GM20431 (cell line): ENCODE results near the gene ULK3.
"Not testable (repeated sequence)": the region's sequence is repeated elsewhere in the genome, so short reads cannot be mapped to it uniquely, and the experiment has no call there.

ENCODE experiments used
- in situ Hi-C: fragments of 300-500 bp; cut with MseI, MboI; formaldehyde crosslinking; loops from one replicate; pipeline ENCODE4 v1.15.0; 2020; ENCODE audit warnings: low sequenced_read_pairs; ENCODE audit not compliant: unreplicated experiment

ULK3 gene, protein sequence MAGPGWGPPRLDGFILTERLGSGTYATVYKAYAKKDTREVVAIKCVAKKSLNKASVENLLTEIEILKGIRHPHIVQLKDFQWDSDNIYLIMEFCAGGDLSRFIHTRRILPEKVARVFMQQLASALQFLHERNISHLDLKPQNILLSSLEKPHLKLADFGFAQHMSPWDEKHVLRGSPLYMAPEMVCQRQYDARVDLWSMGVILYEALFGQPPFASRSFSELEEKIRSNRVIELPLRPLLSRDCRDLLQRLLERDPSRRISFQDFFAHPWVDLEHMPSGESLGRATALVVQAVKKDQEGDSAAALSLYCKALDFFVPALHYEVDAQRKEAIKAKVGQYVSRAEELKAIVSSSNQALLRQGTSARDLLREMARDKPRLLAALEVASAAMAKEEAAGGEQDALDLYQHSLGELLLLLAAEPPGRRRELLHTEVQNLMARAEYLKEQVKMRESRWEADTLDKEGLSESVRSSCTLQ

DNA sequence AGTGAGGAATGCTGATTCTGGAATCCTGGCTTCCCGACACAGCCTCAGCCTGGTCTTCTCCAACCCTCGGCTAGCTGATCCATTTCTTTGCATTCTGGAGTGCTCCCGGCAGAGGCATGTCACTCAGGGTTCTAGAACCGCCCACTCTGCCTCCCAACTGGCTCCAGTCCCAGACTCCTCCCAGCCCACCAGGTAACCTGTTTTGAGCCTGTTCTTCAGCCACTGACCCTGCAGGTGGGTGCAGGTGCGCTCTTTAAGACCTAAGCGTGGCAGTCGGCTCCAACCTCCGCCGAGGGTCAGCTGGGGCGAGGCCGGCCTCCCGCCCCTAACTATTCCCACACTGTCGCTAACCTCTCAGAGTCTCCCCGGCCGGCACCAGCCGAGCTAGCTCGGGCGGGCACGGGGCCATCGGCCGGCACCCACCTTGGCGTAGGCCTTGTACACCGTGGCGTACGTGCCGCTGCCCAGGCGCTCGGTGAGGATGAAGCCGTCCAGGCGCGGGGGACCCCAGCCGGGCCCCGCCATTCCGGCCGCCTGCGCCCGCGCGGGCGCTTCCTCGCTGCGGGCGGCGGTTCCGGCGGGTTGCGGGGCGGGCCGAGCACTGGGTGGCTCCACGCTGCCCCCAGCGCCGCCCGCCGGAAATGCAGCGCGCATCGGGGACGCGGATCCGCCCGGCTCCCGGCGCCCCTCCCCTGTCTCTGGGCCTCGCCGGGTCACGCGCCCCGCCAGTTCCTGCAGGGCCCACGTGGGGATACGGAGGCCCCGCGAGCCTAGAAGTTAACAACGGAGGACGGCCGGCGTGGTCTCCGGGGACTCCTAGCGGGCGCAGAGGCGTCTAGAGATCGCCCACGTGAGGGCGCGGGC, at the start of gene ULK3:
Gene ULK3, minus strand, starts transcription at position 576 of the 864 bp plus-strand sequence. Its CDS starts 51 bp downstream, at position 525.
- in situ Hi-C loops = loop anchor here (10.0 kb wide), 1 partner anchor 62 kb away; the partner anchor contains the start of gene FAM219B

DNA sequence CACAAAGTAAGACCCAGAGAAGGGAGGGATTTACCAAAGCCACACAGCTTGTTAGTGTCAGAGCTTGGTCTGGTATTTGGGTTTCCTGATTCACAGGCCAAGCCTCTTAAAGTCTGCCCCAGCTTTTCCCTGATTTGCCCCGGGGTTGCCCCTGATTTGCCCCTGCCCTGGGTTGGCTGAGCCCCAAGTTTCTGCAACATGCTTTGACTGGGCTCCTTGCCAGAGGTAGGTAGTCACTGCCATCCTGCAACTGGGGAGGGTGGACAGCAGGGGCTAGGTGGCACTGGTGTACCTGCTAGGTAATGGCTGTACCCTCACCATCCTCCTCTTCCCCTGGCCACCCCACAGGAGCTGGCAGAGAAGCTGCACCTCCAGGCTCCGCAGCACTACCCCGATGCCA, 49.4 kb upstream of the ULK3 start:
- in situ Hi-C loops = no loop called here

DNA sequence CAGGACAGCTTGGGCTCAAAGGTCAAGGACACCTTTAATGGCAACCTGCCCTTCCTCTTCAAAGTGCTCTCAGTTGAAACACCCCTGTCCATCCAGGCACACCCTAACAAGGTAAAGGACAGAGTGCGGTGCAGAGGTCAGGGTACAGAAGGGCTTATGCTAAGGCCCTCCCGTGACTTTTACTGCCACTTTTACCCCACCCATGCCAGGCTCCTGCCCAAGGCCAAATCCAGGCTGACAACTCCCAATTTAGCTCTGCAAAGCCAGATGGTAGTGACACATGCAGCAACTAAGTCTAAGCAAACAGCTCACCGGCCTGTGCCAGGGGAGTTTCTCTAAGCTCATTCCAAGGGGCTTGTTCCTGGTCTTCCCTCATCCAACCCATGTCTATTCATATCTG, 48.5 kb upstream of the ULK3 start:
- in situ Hi-C loops = no loop called here

DNA sequence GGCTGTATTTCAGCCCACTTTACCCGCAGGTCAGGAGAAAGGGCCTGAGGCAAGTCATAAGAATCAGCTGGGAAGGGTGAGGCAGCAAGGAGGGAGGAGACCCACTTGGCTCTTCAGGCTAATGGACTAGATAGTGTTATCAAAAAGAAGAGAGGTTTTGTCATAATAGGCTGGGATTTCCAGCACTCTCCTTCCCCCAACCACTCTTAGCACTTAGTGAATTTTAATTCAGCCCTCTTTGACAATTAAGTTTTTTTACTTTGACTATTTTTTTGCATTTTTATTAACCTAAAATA, 47.7 kb upstream of the ULK3 start:
- in situ Hi-C loops = no loop called here

DNA sequence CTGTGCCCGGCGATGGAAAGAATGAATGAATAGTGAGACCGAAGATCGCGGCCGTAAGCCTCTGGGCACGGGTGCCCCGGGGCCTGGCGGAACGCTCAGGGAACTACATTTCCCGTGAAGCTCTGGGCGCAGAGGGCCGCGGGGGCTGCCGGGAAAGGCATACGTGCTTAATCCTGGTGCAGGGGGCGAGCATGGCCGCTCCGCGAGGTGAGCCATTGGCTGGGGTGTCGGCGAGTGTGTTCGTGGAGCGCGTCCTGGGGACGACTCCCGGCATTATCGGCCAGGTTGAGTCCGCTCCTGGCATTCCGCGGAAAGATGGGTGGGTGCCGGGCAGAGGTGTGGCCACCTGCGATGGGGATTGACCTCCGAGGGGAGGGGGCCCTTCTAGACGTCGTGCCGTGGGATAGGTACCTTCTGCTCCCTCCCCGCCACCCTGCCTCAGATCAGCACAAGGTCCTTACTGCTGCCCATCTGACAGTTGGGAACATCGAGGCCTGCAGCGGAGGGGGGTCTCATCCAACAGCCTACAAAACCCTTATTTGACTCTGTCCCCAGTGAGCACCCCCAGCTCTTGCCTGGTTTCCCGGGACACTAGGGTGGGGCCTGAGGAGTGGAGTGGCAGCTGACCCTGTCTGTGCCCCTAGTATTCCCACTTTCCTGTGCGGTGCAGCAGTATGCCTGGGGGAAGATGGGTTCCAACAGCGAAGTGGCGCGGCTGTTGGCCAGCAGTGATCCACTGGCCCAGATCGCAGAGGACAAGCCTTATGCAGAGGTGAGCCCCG, 47.1 kb upstream of the ULK3 start, which contains the start of gene MPI:
Gene MPI, plus strand, starts transcription at position 160 of the 782 bp plus-strand sequence. Its CDS starts 32 bp downstream, at position 192.
- in situ Hi-C loops = no loop called here

DNA sequence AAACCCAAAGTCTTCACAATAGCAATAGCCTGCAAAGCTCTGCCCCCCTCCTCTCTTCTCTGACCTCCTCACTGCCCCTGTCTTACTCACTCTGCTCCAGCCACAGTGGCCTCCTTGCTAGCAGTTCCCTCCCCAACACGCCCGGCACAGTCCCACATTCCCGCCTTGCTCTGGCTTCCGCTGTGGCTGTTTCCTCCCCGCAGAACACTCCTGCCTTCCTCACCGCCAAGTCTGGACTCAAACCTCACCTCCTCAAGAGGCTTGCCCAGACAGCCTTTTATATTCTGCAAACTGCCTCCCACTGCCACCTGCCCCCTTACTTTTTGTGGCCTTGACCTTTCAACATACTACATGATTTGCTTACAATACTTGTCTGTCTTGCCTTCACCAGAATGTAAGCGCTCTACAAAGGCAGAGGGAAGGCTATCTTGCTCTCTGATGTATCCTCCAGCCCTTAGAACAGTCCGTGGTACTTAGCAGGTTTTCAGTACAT, 46.5 kb upstream of the ULK3 start:
- in situ Hi-C loops = no loop called here

DNA sequence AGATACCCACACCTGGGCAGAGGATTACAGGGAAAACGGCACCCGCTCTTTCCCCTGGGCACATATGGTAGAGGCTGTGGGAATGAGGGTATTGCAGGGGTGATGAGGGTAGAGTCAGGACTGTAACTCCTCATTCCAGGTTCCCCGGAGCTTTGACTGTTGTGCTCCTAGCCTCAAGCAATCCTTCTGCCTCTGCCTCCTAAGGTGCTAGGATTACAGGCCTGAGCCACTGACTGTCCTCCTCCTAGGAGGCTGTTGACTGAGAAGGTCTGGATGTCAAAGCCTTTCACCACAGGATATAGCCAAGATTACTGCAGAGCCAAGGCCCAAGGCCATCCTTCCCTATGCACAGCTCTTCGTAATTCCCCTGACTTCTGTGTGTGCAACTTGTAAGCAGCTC, 45.8 kb upstream of the ULK3 start:
- in situ Hi-C loops = no loop called here

DNA sequence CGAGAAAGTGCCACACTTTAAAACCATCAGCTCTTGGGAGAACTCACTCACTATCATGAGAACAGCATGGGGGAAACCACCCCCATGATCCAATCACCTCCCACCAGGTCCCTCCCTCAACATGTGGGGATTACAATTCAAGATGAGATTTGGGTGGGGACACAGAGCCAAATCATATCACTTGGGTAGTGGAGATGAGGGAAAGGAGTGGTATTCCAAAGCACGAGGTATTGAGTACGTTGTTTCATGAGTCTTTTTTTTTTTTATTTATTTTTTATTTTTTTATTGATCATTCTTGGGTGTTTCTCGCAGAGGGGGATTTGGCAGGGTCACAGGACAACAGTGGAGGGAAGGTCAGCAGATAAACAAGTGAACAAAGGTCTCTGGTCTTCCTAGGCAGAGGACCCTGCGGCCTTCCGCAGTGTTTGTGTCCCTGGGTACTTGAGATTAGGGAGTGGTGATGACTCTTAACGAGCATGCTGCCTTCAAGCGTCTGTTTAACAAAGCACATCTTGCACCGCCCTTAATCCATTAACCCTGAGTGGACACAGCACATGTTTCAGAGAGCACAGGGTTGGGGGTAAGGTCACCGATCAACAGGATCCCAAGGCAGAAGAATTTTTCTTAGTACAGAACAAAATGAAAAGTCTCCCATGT, 44.7 kb upstream of the ULK3 start:
- in situ Hi-C loops = not testable (repeated sequence)

DNA sequence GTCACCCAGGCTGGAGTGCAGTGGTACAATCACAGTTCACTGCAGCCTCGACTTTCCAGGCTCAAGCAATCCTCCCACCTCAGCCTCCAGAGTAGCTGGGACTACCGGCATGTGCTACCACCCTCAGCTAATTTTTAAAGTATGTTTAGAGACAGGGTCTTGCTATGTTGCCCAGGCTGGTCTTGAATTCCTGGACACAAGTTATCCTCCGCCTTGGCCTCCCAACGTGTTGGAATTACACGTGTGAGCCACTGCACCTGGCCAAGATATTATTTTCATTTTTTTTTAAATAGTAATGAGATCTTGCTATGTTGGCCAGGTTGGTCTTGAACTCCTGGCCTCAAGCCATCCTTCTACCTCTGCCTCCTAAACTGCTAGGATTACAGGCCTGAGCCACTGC, 42.5 kb upstream of the ULK3 start:
- in situ Hi-C loops = no loop called here

DNA sequence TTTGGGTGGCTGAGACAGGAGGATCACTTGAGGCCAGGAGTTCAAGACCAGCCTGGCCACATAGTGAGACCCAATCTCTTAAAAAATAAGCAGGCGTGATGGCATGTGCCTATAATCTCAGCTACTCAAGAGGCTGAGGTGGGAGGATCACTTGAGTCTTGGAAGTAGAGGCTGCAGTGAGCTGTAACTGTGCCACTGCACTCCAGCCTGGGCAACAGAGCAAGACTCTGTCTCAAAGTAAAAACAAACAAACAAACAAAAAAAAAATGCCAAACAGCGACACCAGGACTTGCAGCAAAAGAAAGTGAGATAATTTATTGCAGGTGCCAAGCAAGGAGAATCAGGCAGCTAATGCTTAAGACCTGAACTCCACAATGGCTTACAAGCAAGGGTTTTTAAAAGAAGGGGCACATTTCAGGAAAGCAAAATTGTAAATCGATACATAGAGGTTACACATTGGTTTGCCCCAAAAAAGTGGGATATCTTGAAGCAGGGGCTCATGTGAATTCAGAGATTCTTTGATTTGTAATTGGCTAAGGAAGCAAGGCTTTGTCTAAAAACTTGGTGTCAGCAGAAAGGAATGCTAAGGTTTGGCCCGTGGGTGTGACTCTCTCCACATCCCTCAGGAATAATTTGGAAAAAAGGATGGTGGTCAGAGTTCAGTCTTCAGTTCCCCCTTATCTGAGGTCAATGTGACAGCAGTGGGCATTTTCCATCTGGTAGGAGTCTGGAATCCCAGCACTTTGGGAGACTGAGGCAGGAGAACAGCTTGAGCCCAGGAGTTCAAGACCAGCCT, 41.7 kb upstream of the ULK3 start:
- in situ Hi-C loops = no loop called here

DNA sequence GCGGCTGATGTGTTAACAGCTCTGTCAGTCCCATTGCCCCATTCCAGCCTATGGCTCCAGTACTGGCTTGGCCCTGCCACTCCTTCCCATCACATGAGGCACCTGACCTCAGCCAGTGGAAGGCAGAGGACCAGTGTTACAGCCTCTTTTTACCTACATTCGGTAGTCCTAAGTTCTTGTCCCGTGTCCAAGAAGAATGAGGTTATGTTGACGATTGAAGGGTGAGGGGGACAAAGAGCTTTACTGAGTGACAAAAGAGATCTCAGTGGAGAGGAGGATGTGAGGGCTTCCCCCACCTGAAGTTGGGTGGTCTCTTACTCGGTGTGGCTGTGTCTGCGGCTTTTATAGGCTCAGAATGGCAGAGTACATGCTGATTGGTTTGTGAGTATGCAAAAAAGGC, 39.6 kb upstream of the ULK3 start:
- in situ Hi-C loops = no loop called here

DNA sequence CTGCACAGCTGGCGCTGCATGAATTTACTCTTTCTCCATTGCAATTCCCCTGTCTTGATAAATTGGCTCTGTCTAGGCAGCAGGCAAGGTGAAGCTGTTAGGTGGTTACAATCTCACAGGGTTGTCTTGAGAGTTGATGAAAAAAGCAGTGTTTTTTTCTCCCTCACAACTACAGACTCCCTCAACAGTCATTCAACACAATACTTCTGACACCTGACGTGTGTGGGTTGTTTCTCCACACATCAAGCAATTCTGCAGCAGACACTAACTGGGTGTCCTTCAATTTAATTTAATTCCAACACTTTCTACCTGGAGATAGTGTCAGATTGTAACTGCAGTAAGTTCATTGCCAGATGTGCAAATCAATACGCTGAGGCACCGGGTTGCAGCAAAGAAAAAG, 35.3 kb upstream of the ULK3 start:
- in situ Hi-C loops = no loop called here

DNA sequence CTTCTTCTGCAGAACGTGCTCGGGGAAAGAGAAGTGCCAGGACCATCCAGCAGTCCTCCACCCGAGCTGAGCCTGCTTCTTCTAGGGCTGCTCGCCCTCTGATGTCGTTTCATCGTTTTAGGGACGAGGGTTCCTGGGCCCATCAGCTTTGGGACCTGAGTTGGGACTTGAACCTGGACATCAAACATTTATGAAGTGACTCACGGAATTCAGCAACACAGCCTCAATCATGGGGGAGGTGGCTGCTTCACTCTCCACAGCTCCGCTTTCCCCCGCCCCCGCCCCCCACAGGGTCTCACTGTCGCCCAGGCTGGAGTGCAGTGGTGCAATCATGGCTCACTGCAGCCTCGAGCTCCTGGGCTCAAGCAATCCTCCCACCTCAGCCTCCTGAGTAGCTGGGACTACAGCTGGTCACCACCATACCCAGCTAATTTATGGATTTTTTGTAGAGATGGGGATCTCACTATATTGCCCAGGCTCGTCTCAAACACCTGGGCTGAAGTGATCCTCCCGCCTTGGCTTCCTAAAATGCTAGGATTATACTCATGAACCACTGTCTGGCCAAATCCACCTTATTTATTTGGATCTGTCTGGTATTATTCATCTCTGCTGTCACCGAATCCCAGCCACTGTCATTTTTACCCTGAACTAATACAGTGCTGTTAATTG, 30.9 kb upstream of the ULK3 start:
- in situ Hi-C loops = no loop called here

DNA sequence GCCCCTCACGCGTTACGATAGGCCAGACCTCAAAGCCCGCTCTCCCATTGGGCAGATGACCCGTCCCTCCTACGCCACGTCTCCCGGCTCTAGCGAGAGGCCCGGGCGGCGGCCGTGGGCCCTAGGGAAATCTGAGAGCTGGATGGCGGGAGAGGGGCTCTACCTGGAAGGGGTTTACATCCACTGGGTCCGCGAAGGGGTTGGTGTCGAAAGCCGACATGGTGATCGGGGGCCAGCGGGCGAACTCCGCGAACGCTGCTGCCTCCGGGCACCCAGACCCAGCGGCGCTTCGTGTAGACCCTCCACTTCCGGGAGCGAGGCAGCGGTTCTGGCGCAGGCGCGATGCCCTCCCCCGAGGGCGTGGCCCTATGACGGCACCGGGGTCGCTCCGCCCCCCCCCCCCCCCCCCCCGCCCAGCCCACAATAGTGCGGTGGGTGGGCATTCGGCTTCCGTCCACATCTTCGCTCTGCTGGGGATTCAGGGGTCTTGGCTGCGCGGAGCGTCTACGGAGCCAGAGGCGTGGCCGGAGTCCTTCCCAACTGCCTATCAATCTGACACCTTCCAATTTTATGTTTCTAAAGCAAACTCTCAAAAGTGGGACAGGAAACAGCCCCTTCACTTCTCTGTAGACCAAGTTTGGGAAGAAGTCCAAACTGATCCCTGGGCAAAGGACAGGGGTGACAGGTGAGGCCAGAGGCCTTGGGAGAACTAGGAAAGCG, 30.2 kb upstream of the ULK3 start, which contains the start of gene SCAMP2:
Gene SCAMP2, minus strand, starts transcription at position 330 of the 720 bp plus-strand sequence. Its CDS starts 110 bp downstream, at position 220.
- in situ Hi-C loops = no loop called here

DNA sequence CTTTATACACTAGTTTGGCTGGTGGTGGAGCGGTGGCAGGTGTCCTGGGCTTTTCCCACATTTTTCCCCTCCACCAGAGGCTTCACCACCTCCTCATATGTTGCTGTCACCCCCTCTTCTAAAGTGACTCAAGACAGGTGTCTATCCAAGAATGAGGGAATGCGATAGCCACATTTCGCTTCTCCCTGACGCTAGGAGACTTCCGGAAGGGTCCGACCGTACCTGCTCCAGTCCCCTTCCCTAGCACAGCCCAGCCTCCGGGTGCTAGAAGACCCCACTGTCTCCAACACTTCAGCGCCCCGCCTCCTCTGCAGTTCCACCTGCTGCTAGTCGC, 29.7 kb upstream of the ULK3 start:
- in situ Hi-C loops = no loop called here

DNA sequence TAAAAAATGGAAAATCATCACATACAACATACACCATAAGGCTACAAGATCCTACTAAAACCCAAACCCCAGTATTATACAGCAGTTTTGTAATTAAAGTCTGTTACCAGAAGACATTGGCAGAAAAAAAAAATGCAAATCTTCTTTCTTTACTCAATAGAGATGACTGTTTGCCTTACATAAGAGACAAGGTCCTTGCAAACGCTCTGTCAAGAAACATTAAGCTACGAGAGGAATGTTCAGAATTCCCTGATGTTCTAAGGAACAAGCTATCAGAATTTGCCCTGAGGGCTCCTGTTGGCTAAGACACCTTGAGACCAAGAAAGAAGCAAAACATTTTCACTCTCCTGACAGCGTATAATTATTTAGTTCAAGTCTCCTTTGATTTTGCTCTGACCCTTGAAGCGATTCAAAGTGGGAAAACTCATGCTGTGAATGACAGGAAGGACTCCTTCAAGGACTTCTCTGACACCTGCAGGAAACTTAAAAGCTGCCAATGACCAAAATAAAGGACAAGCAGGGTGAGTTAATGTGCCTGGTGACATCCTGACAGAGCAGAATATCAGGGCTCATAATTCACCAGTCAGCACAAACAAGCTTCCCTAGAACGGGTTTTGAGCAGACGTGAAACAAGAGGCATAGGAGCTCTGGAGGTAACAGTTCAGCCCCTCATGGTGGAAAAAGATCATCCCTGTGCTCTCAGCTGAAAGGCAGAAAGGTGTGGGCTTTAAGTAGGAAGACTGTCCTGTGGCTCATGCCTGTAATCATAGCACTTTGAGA, 27.7 kb upstream of the ULK3 start:
- in situ Hi-C loops = no loop called here
